SU-DHL-6 (cell line): ENCODE data around the gene DGUOK.

ENCODE experiments used
- H2AFZ ChIP-seq: fragments of 200-600 bp; sonication (generic); 2 replicates; pipeline ENCODE4 v1.6.1; 2014; ENCODE audit warnings: low read depth, mild to moderate bottlenecking, moderate library complexity, mixed read lengths, antibody characterized with exemption, low read length; ENCODE audit not compliant: severe bottlenecking
- H3F3A ChIP-seq: fragments of 200-600 bp; shearing (Covaris generic); 2 replicates; pipeline ENCODE4 v1.6.0; 2016; ENCODE audit warnings: antibody characterized with exemption, mild to moderate bottlenecking; ENCODE audit not compliant: insufficient read depth
- H3K27ac ChIP-seq: fragments of 200-600 bp; sonication (generic); 2 replicates; pipeline ENCODE4 v1.5.1; 2016; ENCODE audit warnings: low read depth, mild to moderate bottlenecking, low read length, moderate library complexity, mixed read lengths
- H3K27me3 ChIP-seq: fragments of 200-600 bp; sonication (generic), shearing (Covaris generic); 2 replicates; pipeline ENCODE4 v1.6.0; 2014; ENCODE audit warnings: mild to moderate bottlenecking, low read length
- H3K36me3 ChIP-seq: fragments of 200-600 bp; sonication (generic); 2 replicates; pipeline ENCODE4 v1.6.1; 2014; ENCODE audit warnings: mild to moderate bottlenecking, low read length, mixed read lengths
- H3K4me2 ChIP-seq: fragments of 300-600, 200-600 bp; shearing (Covaris generic), sonication (generic); 2 replicates; pipeline ENCODE4 v1.6.0; 2014; ENCODE audit warnings: low read length, low read depth, mild to moderate bottlenecking; ENCODE audit not compliant: poor library complexity, severe bottlenecking
- H3K4me3 ChIP-seq: fragments of 200-600 bp; sonication (generic); 2 replicates; pipeline ENCODE4 v1.5.1; 2014; ENCODE audit warnings: antibody characterized with exemption, low read length, mild to moderate bottlenecking, mixed read lengths; ENCODE audit not compliant: insufficient read depth, poor library complexity, severe bottlenecking
- H3K79me2 ChIP-seq: fragments of 200-600 bp; sonication (generic); 2 replicates; pipeline ENCODE4 v1.6.1; 2014; ENCODE audit warnings: mild to moderate bottlenecking, low read length, moderate library complexity; ENCODE audit not compliant: insufficient read depth
- H3K9ac ChIP-seq: fragments of 200-600 bp; sonication (generic); 2 replicates; pipeline ENCODE4 v1.7.0; 2014; ENCODE audit warnings: mild to moderate bottlenecking, low read length
- H3K9me2 ChIP-seq: fragments of 200-600 bp; sonication (generic); replicated peaks from 2 replicates; pipeline ENCODE4 v1.6.1; 2014; ENCODE audit warnings: low read length; ENCODE audit not compliant: insufficient read depth
- H3K9me3 ChIP-seq: fragments of 200-600 bp; sonication (generic); 2 replicates; pipeline ENCODE4 v1.6.1; 2014; ENCODE audit warnings: low read length, mixed read lengths; ENCODE audit not compliant: insufficient read depth
- H4K20me1 ChIP-seq: fragments of 200-600 bp; sonication (generic); 2 replicates; pipeline ENCODE4 v1.6.1; 2014; ENCODE audit warnings: low read depth, mild to moderate bottlenecking, antibody characterized with exemption, low read length, moderate library complexity, mixed read lengths
- EZH2phosphoT487 ChIP-seq: fragments of 200-600 bp; sonication (generic), shearing (Covaris generic); conservative IDR thresholded peaks from 2 replicates; pipeline ENCODE4 v1.6.1; 2018; ENCODE audit warnings: mild to moderate bottlenecking, antibody characterized with exemption, low read length, moderate library complexity, mixed read lengths
- TF ChIP-seq, protein P1 (sequence below): fragments of 200-600 bp; sonication (generic); IDR thresholded peaks from one replicate; pipeline ENCODE4 v1.5.1; 2017; ENCODE audit warnings: antibody characterized with exemption, mild to moderate bottlenecking, low read length, moderate library complexity; ENCODE audit not compliant: insufficient read depth, poor library complexity, severe bottlenecking

The DGUOK gene

DNA sequence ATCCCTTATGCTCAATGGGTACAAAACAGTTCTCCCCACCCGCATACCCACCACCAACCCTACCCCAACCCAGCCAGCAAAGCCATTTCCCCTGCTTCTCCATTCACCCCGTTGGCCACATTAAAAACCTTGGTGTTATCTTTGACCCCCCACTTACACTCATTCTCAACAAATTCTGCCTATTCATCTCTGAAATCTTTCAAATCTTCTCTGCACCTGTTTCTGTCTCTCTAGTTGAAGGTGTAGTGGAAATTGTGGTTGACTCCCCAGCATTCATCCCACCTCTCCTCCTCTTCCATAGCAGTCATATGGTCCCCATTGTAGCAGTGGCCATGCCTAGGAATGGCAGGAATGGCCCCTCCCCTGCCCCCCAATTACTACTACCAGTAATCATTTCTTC, 37.5 kb downstream of the DGUOK start:
- Histone ChIP-seq H3K9me3 (no peaks in the 10 kb centered on the region), H3K27me3 (no peaks in the 10 kb centered on the region), H3K4me3 (no peak overlapping the region), H3K9me2 (no peaks in the 10 kb centered on the region), H3K4me2 (no peak overlapping the region), H3K79me2 (no peaks in the 10 kb centered on the region), H2AFZ (no peak overlapping the region), H3K9ac (no peak overlapping the region), H4K20me1 (no peaks in the 10 kb centered on the region), H3K36me3 (no peaks in the 10 kb centered on the region), H3F3A (no peaks in the 10 kb centered on the region), H3K27ac (no peak overlapping the region)
- TF ChIP-seq, protein P1, sequence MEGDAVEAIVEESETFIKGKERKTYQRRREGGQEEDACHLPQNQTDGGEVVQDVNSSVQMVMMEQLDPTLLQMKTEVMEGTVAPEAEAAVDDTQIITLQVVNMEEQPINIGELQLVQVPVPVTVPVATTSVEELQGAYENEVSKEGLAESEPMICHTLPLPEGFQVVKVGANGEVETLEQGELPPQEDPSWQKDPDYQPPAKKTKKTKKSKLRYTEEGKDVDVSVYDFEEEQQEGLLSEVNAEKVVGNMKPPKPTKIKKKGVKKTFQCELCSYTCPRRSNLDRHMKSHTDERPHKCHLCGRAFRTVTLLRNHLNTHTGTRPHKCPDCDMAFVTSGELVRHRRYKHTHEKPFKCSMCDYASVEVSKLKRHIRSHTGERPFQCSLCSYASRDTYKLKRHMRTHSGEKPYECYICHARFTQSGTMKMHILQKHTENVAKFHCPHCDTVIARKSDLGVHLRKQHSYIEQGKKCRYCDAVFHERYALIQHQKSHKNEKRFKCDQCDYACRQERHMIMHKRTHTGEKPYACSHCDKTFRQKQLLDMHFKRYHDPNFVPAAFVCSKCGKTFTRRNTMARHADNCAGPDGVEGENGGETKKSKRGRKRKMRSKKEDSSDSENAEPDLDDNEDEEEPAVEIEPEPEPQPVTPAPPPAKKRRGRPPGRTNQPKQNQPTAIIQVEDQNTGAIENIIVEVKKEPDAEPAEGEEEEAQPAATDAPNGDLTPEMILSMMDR: no peak
- no peak for TF ChIP-seq EZH2phosphoT487

DNA sequence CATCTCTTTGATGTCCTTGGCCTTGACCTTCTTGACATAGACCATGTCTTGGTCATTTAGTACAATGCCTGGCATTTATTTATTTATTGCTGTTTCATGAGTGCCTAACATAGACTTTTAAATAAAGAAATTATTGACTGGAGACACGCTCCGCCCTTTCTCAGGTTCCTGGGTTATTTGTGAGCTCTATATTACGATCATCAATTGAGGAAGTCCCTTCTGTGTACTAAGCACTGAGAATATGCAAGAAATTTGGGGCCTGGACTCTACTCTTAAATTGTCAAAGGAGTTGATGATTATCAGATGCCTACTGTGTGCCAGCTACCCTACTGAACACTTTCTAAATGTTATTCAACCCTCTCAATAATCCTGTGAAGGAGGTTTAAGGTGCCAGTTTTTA, 38.4 kb downstream of the DGUOK start:
- Histone ChIP-seq H3K4me2 (no peak overlapping the region), H3K9me3 (no peaks in the 10 kb centered on the region), H2AFZ (no peak overlapping the region), H3K79me2 (no peaks in the 10 kb centered on the region), H3K36me3 (no peaks in the 10 kb centered on the region), H3K4me3 (no peak overlapping the region), H3K9ac (no peak overlapping the region), H3F3A (no peaks in the 10 kb centered on the region), H3K27me3 (no peaks in the 10 kb centered on the region), H3K27ac (no peak overlapping the region), H3K9me2 (no peaks in the 10 kb centered on the region), H4K20me1 (no peaks in the 10 kb centered on the region)
- TF ChIP-seq, protein P1: no peak
- TF ChIP-seq EZH2phosphoT487: no peak

DNA sequence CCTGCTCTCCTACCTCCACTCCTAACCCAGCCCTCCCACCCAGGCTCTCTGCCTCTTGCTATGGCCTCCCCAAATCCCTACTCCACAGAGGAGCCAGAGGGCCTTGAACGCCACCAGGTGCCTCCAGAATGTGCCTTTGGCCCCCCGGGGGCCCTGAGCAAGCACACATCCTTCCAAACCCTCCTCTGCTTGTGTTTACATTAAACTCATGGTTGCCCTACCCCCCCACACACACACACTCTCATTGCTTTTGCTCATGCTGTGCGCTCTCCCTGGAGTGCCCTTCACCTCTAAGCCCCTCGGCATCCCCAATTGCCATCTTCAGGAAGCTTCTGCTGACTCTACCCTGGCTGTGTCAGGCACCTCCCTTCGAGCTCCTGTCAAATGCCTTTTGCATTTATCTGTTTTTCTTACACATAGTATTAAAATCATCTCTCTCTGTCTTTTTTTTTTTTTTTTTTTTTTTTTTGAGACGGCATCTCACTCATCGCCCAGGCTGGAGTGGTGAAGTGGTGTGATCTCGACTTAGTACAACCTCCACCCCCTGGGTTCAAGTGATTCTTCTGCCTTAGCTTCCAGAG, 41.8 kb downstream of the DGUOK start:
- Histone ChIP-seq H3K27me3 (no peaks in the 10 kb centered on the region), H3F3A (no peaks in the 10 kb centered on the region), H3K79me2 (no peaks in the 10 kb centered on the region), H3K9me3 (no peaks in the 10 kb centered on the region), H3K4me2 (no peak overlapping the region), H3K27ac (no peak overlapping the region), H4K20me1 (no peaks in the 10 kb centered on the region; the same call in 1 of the 2 replicates), H3K9me2 (no peaks in the 10 kb centered on the region), H3K9ac (no peak overlapping the region), H3K4me3 (no peak overlapping the region), H3K36me3 (no peaks in the 10 kb centered on the region), H2AFZ (no peak overlapping the region)
- TF ChIP-seq, protein P1: no peak
- TF ChIP-seq EZH2phosphoT487: no peak
